HUES64 (cell line): ENCODE measurements around the gene GAREM1.
"Not testable (repeated sequence)": the region's sequence is repeated elsewhere in the genome, so short reads cannot be mapped to it uniquely, and the experiment has no call there.

Experiments
- H3K27ac ChIP-seq: 2 replicates; pipeline ENCODE4 v1.7.0; 2013; ENCODE audit warnings: low read depth, low read length, inconsistent platforms
- H3K27me3 ChIP-seq: 2 replicates; pipeline ENCODE4 v1.6.1; 2013; ENCODE audit warnings: mild to moderate bottlenecking, low read length; ENCODE audit not compliant: insufficient read depth
- H3K36me3 ChIP-seq: 2 replicates; pipeline ENCODE4 v1.6.1; 2013; ENCODE audit warnings: mild to moderate bottlenecking, low read length; ENCODE audit not compliant: insufficient read depth
- H3K4me1 ChIP-seq: 2 replicates; pipeline ENCODE4 v1.6.1; 2013; ENCODE audit warnings: mild to moderate bottlenecking, low read length, moderate library complexity; ENCODE audit not compliant: insufficient read depth
- H3K4me3 ChIP-seq: 2 replicates; pipeline ENCODE4 v1.5.1; 2013; ENCODE audit warnings: mild to moderate bottlenecking, low read length, moderate library complexity
- H3K9ac ChIP-seq: 2 replicates; pipeline ENCODE4 v1.6.1; 2013; ENCODE audit warnings: mild to moderate bottlenecking, low read depth, low read length
- H3K9me3 ChIP-seq: 2 replicates; pipeline ENCODE4 v1.6.1; 2013; ENCODE audit warnings: low read depth, low read length; ENCODE audit not compliant: insufficient read depth
- WGBS: fragments of 150-250, 120-280 bp; methylation state at CpG from one replicate; pipeline ENCODE4 v1.1.7; 2013; ENCODE audit warnings: missing lambda C conversion rate; 5-methylcytosine and 5-hydroxymethylcytosine counted together

The GAREM1 gene

GRCh38 chr18:32346671-32347070 is 124.0 kb downstream of the GAREM1 start:
- peak overlapping the region; percentile 68; the same call in 1 of the 2 replicates for H3K27ac ChIP-seq
- no peaks in the 10 kb centered on the region for H3K9me3 ChIP-seq
- H3K27me3 ChIP-seq = no peaks in the 10 kb centered on the region
- no peaks in the 10 kb centered on the region for H3K36me3 ChIP-seq
- H3K4me1 ChIP-seq = peaks cover 23% of the 10 kb centered on the region; the same call in 1 of the 2 replicates
- no peak overlapping the region for H3K4me3 ChIP-seq
- H3K9ac ChIP-seq = no peak overlapping the region
- WGBS = 42% methylated on average over 3 of the region's 4 CpGs

GRCh38 chr18:32343634-32344033 is 127.0 kb downstream of the GAREM1 start:
- no peaks in the 10 kb centered on the region for H3K27me3 ChIP-seq
- no peak overlapping the region for H3K9ac ChIP-seq
- WGBS = 96% methylated on average over 3 of the region's 3 CpGs
- no peaks in the 10 kb centered on the region for H3K36me3 ChIP-seq
- H3K4me3 ChIP-seq = no peak overlapping the region
- no peak overlapping the region for H3K27ac ChIP-seq
- H3K4me1 ChIP-seq = peaks cover 13% of the 10 kb centered on the region; the same call in 1 of the 2 replicates
- H3K9me3 ChIP-seq = no peaks in the 10 kb centered on the region

GRCh38 chr18:32341112-32341511 is 129.6 kb downstream of the GAREM1 start:
- not testable (repeated sequence) for H3K27me3 ChIP-seq, H3K4me3 ChIP-seq, H3K27ac ChIP-seq, H3K9ac ChIP-seq, H3K36me3 ChIP-seq, H3K9me3 ChIP-seq, H3K4me1 ChIP-seq
- 100% methylated on average over 3 of the region's 3 CpGs for WGBS

GRCh38 chr18:32339045-32339444 is 131.6 kb downstream of the GAREM1 start:
- H3K27me3 ChIP-seq = no peaks in the 10 kb centered on the region
- no peak overlapping the region for H3K9ac ChIP-seq
- peaks cover 7% of the 10 kb centered on the region; the same call in 1 of the 2 replicates for H3K4me1 ChIP-seq
- no peaks in the 10 kb centered on the region for H3K36me3 ChIP-seq
- H3K4me3 ChIP-seq = no peak overlapping the region
- H3K9me3 ChIP-seq = no peaks in the 10 kb centered on the region
- WGBS = 90% methylated on average over 2 of the region's 2 CpGs
- no peak overlapping the region for H3K27ac ChIP-seq

- Histone ChIP-seq H3K27me3 (no peaks in the 10 kb centered on the region), H3K9ac (no peak overlapping the region), H3K4me3 (no peak overlapping the region), H3K4me1 (peaks cover 13% of the 10 kb centered on the region), H3K36me3 (no peaks in the 10 kb centered on the region), H3K27ac (no peak overlapping the region; the same call in 1 of the 2 replicates), H3K9me3 (no peaks in the 10 kb centered on the region)
- 90% methylated on average over 6 of the region's 8 CpGs for WGBS
Measured at GRCh38 chr18:32337821-32338220, 132.9 kb downstream of the GAREM1 start.

- peaks cover 13% of the 10 kb centered on the region for H3K4me1 ChIP-seq
- H3K27ac ChIP-seq = no peak overlapping the region; the same call in 1 of the 2 replicates
- no peak overlapping the region for H3K4me3 ChIP-seq
- no peaks in the 10 kb centered on the region for H3K36me3 ChIP-seq
- no peaks in the 10 kb centered on the region for H3K9me3 ChIP-seq
- 93% methylated on average over 7 of the region's 7 CpGs for WGBS
- no peaks in the 10 kb centered on the region for H3K27me3 ChIP-seq
- no peak overlapping the region for H3K9ac ChIP-seq
Measured at GRCh38 chr18:32337347-32337746, 133.3 kb downstream of the GAREM1 start.

GRCh38 chr18:32335228-32335627 is 135.5 kb downstream of the GAREM1 start:
- Histone ChIP-seq H3K27me3 (no peaks in the 10 kb centered on the region), H3K27ac (no peak overlapping the region), H3K4me3 (no peak overlapping the region), H3K9me3 (no peaks in the 10 kb centered on the region), H3K9ac (no peak overlapping the region), H3K4me1 (peaks cover 13% of the 10 kb centered on the region), H3K36me3 (no peaks in the 10 kb centered on the region)
- WGBS = 87% methylated on average over 4 of the region's 4 CpGs

GRCh38 chr18:32333781-32334180 is 136.9 kb downstream of the GAREM1 start:
- Histone ChIP-seq H3K4me1 (peaks cover 13% of the 10 kb centered on the region), H3K27ac (no peak overlapping the region), H3K27me3 (no peaks in the 10 kb centered on the region), H3K4me3 (no peak overlapping the region), H3K36me3 (no peaks in the 10 kb centered on the region), H3K9ac (no peak overlapping the region), H3K9me3 (no peaks in the 10 kb centered on the region)
- 93% methylated on average over 7 of the region's 7 CpGs for WGBS

GRCh38 chr18:32332708-32333107 is 138.0 kb downstream of the GAREM1 start:
- Histone ChIP-seq H3K9me3 (no peaks in the 10 kb centered on the region), H3K4me1 (peaks cover 13% of the 10 kb centered on the region), H3K36me3 (no peaks in the 10 kb centered on the region), H3K27me3 (no peaks in the 10 kb centered on the region), H3K9ac (no peak overlapping the region), H3K27ac (no peak overlapping the region), H3K4me3 (no peak overlapping the region)
- WGBS = 83% methylated on average over 5 of the region's 5 CpGs

- Histone ChIP-seq H3K36me3 (no peaks in the 10 kb centered on the region), H3K4me1 (peaks cover 25% of the 10 kb centered on the region), H3K27ac (no peak overlapping the region), H3K27me3 (no peaks in the 10 kb centered on the region), H3K9me3 (no peaks in the 10 kb centered on the region), H3K9ac (no peak overlapping the region), H3K4me3 (no peak overlapping the region)
- 81% methylated on average over 4 of the region's 4 CpGs for WGBS
Measured at GRCh38 chr18:32328974-32329373, 141.7 kb downstream of the GAREM1 start.

GRCh38 chr18:32328379-32328778 is 142.3 kb downstream of the GAREM1 start:
- WGBS = no CpG with 5 or more reads among the region's 1 CpG
- H3K9ac ChIP-seq = no peak overlapping the region

More at GRCh38 chr18:32328379-32328778, 142.3 kb downstream of the GAREM1 start:
- no peaks in the 10 kb centered on the region for H3K27me3 ChIP-seq
- no peaks in the 10 kb centered on the region for H3K9me3 ChIP-seq
- no peaks in the 10 kb centered on the region for H3K36me3 ChIP-seq
- H3K4me3 ChIP-seq = no peak overlapping the region
- no peak overlapping the region for H3K27ac ChIP-seq
- H3K4me1 ChIP-seq = peaks cover 21% of the 10 kb centered on the region
